SK-N-DZ (cell line): ENCODE data around the gene LRP5.

Experiments
- small RNA-seq, 2 experiments: library from RNA; depleted of rRNA; stranded (forward); fragments of <200 nt; gene quantifications; one replicate each; pipeline ENCODE3, GENCODE V24; 2014

LRP5 gene

Small RNA genes lying within 50 kb of the gene (small RNA-seq; reads per million reads assigned to genes)
- gene NDUFA3P2 = 0 reads per million in 2 experiments
